Panc1 (cell line): Measurements from ENCODE around the gene MAPK8. TPM values are rescaled to one million over a fixed set of nuclear protein-coding genes. Genes with fewer than 3 reads are reported as not detected.
"Not testable (repeated sequence)": the region's sequence is repeated elsewhere in the genome, so short reads cannot be mapped to it uniquely, and the experiment has no call there.

Source experiments
- ATAC-seq: fragments of 200-7000 bp; cut with Tn5 transposase; 2 replicates; pipeline ENCODE4 v1.9.1; 2020; ENCODE audit warnings: mild to moderate bottlenecking, moderate library complexity
- BruUV-seq: library from RNA; stranded (reverse); fragments of 400-500 nt; replicated peaks from 2 replicates; lab custom pipeline; 2021; lab: Mats Ljungman, UMichigan
- CTCF ChIA-PET: fragments of 300-600 bp; sonication (Branson Sonifier 250); formaldehyde crosslinking; loops from one replicate; lab custom pipeline; 2022; ENCODE audit warnings: antibody characterized with exemption; lab: Charles Lee
- POLR2A ChIA-PET: fragments of 300-600 bp; sonication (Branson Sonifier 250); formaldehyde crosslinking; loops from one replicate; lab custom pipeline; 2022; ENCODE audit warnings: antibody characterized with exemption; lab: Charles Lee
- DNase-seq: peaks from one replicate; pipeline ENCODE4 v3.0.0-alpha.2; 2010; ENCODE audit warnings: low read depth, low spot score
- H3K27ac ChIP-seq: 2 replicates; pipeline ENCODE4 v1.5.1; 2011; ENCODE audit warnings: mild to moderate bottlenecking, low read length, inconsistent platforms
- H3K27me3 ChIP-seq: fragments of 200-500 bp; sonication (Bioruptor generic); 2 replicates; pipeline ENCODE4 v1.6.0; 2014; ENCODE audit warnings: low read length, inconsistent platforms; ENCODE audit not compliant: control insufficient read depth, insufficient read depth
- H3K36me3 ChIP-seq: fragments of 200-500 bp; sonication (Bioruptor generic); 2 replicates; pipeline ENCODE4 v1.5.1; 2014; ENCODE audit warnings: inconsistent platforms, mild to moderate bottlenecking, low read length, moderate library complexity; ENCODE audit not compliant: control insufficient read depth, insufficient read depth
- H3K4me1 ChIP-seq: 2 replicates; pipeline ENCODE4 v1.5.1; 2011; ENCODE audit warnings: inconsistent platforms, mild to moderate bottlenecking, low read length, moderate library complexity; ENCODE audit not compliant: control insufficient read depth, insufficient read depth
- H3K4me3 ChIP-seq, 2 experiments: 2 replicates each; pipeline ENCODE4 v1.5.1; 2011 to 2012; ENCODE audit warnings: low read depth in 2 of 2, low read length in 2 of 2, mild to moderate bottlenecking in 2 of 2, inconsistent platforms in 1 of 2, moderate library complexity in 1 of 2
- H3K9me3 ChIP-seq: fragments of 200-500 bp; sonication (Bioruptor generic); 2 replicates; pipeline ENCODE4 v1.5.1; 2014; ENCODE audit warnings: low read depth, mild to moderate bottlenecking, inconsistent platforms, low read length, moderate library complexity; ENCODE audit not compliant: control insufficient read depth, insufficient read depth
- POLR2AphosphoS5 ChIP-seq: IDR thresholded peaks from 2 replicates; pipeline ENCODE4 v1.6.1; 2012; ENCODE audit warnings: mild to moderate bottlenecking, low read depth, low read length, moderate library complexity
- SIN3A ChIP-seq: IDR thresholded peaks from 2 replicates; pipeline ENCODE4 v1.6.1; 2012; ENCODE audit warnings: low read depth, mild to moderate bottlenecking, low read length, moderate library complexity, borderline replicate concordance; ENCODE audit not compliant: insufficient read depth
- TCF7L2 ChIP-seq: IDR thresholded peaks from 2 replicates; pipeline ENCODE4 v1.6.1; 2011; ENCODE audit warnings: mild to moderate bottlenecking, low read depth, low read length, inconsistent platforms
- in situ Hi-C: cut with HindIII; loops from 2 replicates; pipeline ENCODE4 v1.10.0; 2016; ENCODE audit warnings: low sequenced_read_pairs, low pct_unique_long_range_greater_than_20kb
- intact Hi-C: fragments of 100-400 bp; cut with micrococcal nuclease; formaldehyde crosslinking; loops from one replicate; pipeline ENCODE4 v1.10.0; 2022; ENCODE audit not compliant: unreplicated experiment
- total RNA-seq: library from RNA; stranded (reverse); gene quantifications from one replicate; pipeline ENCODE4 v1.2.1, GENCODE V29; 2021; ENCODE audit not compliant: unreplicated experiment
- TF ChIP-seq, protein P1 (sequence below), 2 experiments: IDR thresholded peaks; 2 replicates each; pipeline ENCODE4 v1.6.1; 2011 to 2012; ENCODE audit warnings: low read depth in 2 of 2, control low read depth in 1 of 2, low read length in 1 of 2, mild to moderate bottlenecking in 1 of 2, moderate library complexity in 1 of 2; ENCODE audit not compliant: insufficient read depth in 1 of 2
- TF ChIP-seq, protein P2 (sequence below): fragments of 450-650 bp; IDR thresholded peaks from 2 replicates; pipeline ENCODE4 v1.5.1; 2017; ENCODE audit warnings: mild to moderate bottlenecking

MAPK8 gene
- total RNA-seq, 1 experiment from 2014 or later = 66.6 TPM

GRCh38 chr10:48418189-48418788 lies 111.8 kb downstream of the MAPK8 start:
- DNase-seq = no peak
- no peaks in the 10 kb centered on the region for H3K4me1 ChIP-seq
- no peaks in the 10 kb centered on the region for H3K36me3 ChIP-seq
- no peak overlapping the region for H3K4me3 ChIP-seq
- CTCF ChIA-PET = no interaction called here
- H3K27ac ChIP-seq = no peak overlapping the region
- no TSS peak for BruUV-seq
- no peaks in the 10 kb centered on the region for H3K27me3 ChIP-seq
- POLR2A ChIA-PET = no interaction called here
- TF ChIP-seq POLR2AphosphoS5 (no peak), SIN3A (no peak), TCF7L2 (no peak)
- TF ChIP-seq, protein P1, sequence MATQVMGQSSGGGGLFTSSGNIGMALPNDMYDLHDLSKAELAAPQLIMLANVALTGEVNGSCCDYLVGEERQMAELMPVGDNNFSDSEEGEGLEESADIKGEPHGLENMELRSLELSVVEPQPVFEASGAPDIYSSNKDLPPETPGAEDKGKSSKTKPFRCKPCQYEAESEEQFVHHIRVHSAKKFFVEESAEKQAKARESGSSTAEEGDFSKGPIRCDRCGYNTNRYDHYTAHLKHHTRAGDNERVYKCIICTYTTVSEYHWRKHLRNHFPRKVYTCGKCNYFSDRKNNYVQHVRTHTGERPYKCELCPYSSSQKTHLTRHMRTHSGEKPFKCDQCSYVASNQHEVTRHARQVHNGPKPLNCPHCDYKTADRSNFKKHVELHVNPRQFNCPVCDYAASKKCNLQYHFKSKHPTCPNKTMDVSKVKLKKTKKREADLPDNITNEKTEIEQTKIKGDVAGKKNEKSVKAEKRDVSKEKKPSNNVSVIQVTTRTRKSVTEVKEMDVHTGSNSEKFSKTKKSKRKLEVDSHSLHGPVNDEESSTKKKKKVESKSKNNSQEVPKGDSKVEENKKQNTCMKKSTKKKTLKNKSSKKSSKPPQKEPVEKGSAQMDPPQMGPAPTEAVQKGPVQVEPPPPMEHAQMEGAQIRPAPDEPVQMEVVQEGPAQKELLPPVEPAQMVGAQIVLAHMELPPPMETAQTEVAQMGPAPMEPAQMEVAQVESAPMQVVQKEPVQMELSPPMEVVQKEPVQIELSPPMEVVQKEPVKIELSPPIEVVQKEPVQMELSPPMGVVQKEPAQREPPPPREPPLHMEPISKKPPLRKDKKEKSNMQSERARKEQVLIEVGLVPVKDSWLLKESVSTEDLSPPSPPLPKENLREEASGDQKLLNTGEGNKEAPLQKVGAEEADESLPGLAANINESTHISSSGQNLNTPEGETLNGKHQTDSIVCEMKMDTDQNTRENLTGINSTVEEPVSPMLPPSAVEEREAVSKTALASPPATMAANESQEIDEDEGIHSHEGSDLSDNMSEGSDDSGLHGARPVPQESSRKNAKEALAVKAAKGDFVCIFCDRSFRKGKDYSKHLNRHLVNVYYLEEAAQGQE (IDR thresholded peaks at IDR 0.05; ENCODE audit: insufficient read depth in 1 of 2, low read depth in 2 of 2, low read length in 1 of 2) = no peak
- TF ChIP-seq, protein P2, sequence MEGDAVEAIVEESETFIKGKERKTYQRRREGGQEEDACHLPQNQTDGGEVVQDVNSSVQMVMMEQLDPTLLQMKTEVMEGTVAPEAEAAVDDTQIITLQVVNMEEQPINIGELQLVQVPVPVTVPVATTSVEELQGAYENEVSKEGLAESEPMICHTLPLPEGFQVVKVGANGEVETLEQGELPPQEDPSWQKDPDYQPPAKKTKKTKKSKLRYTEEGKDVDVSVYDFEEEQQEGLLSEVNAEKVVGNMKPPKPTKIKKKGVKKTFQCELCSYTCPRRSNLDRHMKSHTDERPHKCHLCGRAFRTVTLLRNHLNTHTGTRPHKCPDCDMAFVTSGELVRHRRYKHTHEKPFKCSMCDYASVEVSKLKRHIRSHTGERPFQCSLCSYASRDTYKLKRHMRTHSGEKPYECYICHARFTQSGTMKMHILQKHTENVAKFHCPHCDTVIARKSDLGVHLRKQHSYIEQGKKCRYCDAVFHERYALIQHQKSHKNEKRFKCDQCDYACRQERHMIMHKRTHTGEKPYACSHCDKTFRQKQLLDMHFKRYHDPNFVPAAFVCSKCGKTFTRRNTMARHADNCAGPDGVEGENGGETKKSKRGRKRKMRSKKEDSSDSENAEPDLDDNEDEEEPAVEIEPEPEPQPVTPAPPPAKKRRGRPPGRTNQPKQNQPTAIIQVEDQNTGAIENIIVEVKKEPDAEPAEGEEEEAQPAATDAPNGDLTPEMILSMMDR = no peak
- in situ Hi-C loops (no loop called here), intact Hi-C loops (no loop called here)
- no peak for ATAC-seq
- no peaks in the 10 kb centered on the region for H3K9me3 ChIP-seq

- Histone ChIP-seq H3K27ac (no peak overlapping the region), H3K9me3 (no peaks in the 10 kb centered on the region), H3K4me3 (no peak overlapping the region), H3K27me3 (no peaks in the 10 kb centered on the region), H3K36me3 (no peaks in the 10 kb centered on the region), H3K4me1 (no peaks in the 10 kb centered on the region)
- TF ChIP-seq POLR2AphosphoS5 (no peak), SIN3A (no peak), TCF7L2 (no peak)
- TF ChIP-seq, protein P1 (IDR thresholded peaks at IDR 0.05; ENCODE audit: insufficient read depth in 1 of 2, low read depth in 2 of 2, low read length in 1 of 2) = no peak
- TF ChIP-seq, protein P2 = no peak
- DNase-seq = no peak
- intact Hi-C loops = no loop called here
- BruUV-seq = no TSS peak
- ATAC-seq = no peak
- ChIA-PET CTCF (no interaction called here), POLR2A (no interaction called here)
- in situ Hi-C loops = no loop called here
These were observed 113.2 kb downstream of the MAPK8 start for GRCh38 chr10:48419714-48420113.

- H3K9me3 ChIP-seq, CTCF ChIA-PET, H3K27ac ChIP-seq, POLR2A ChIA-PET, ATAC-seq, H3K27me3 ChIP-seq, H3K4me3 ChIP-seq, BruUV-seq, intact Hi-C loops, H3K4me1 ChIP-seq, DNase-seq, H3K36me3 ChIP-seq, in situ Hi-C loops: not testable (repeated sequence)
These were observed 115.4 kb downstream of the MAPK8 start for GRCh38 chr10:48421862-48422261.
